HK-2 (cell line): ENCODE measurements around the gene ZNF827.
"Not testable (repeated sequence)": the region's sequence is repeated elsewhere in the genome, so short reads cannot be mapped to it uniquely, and the experiment has no call there.

Experiments used
- DNase-seq: peaks from one replicate; pipeline ENCODE4 v3.0.0-alpha.2; 2018; ENCODE audit not compliant: unreplicated experiment

Gene ZNF827

DNA sequence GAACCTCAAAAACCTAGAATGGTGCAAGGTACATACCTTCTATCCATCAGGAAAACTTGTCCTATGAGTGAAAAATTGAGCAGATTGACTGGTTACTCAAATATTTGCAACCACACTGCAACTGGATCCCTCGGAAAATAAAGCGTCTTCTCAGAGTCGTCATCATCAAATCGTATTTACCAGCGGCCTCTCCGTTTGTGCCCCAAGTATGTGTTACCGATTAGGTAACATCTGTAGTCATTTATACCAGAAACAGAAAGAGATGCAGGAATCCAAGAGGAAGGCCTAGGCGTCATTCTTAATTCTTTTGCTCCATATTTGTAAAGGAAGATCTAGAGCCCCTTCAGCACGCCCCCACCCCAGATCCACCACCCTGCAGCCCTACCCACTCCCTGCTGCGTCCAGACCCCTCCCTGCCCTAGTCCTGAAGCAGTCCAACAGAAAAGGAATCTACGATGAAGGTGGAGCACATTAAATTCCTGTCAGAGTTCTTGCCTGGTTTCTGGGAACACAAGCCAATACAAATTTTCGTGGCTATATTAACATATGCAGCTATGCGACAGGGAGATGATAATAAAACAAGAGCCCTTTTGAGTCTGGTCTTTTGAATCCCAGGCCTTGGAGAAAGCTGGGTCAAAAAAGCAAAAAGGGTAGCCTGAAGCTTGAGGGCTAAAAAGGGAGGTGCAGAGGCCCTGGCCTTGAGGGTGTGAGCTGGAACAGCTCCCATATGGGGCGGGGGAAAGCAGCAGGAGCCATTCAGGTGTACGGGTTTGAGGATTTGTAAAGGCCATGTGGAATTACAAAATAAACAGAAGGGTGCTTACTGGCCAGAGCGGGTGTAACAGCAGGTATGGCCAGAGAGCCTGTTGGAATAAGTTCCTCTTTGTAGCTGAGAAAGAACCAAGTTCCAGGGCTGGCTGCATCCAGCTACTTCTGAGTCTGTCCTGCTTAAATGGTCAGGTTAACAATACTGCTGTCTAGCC is 77.0 kb downstream of the ZNF827 start:
- no peak for DNase-seq

DNA sequence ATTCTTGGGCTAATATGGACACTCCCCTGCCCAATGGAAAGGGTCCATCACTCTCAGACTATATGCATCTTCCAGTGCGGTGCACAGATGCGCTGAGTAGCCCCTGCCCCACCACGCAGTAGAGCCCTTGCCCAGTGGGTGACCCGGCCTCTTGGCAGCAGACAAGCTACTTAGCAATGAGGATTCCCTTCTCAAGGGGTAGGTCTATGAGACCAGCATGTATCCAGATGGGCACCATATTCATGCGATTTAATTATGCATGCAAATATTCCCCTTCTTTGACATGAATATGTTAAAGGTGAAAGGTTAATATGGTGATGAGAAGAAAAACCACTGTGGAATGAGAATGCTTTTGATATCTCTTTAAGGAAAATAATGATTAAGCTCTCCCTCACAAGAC is 77.7 kb downstream of the ZNF827 start:
- no peak for DNase-seq

DNA sequence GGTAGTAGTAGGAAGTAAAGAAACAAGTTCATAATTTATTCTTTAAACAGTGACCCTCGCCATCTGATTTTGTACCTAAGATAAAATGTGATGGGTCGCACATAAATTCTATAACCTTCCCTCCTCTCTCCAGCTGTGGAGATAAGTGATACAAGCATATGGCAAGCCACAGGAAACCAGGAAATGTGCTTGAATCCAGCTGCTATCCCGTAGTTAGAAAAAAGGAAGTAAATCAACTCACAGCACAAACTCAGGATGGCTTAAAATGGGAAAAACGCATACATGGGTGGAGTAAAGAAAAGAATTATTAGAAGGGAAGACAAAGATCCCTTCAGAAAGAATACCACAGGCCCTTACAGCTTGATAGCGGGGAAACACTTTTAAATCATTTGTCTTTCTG is 78.2 kb downstream of the ZNF827 start:
- DNase-seq = no peak

DNA sequence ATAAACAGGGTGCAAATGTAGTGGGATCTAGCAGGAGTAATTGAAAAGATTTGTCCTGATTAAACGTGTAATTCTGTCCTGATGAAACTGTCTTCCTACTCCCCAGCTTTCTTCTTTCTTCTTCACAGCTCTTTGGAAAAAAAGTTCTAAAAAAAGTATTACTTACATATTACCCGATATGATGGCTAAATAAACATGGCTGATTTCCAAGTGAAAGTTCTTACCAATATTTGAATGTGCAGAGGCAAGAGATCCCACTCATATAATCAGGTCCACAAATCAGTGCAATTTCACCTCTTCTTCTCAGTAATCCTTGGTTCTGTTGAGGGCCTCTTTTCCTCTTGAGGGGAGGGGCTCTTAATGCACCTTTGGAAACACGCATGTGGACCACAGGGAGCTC is 78.7 kb downstream of the ZNF827 start:
- no peak for DNase-seq

DNA sequence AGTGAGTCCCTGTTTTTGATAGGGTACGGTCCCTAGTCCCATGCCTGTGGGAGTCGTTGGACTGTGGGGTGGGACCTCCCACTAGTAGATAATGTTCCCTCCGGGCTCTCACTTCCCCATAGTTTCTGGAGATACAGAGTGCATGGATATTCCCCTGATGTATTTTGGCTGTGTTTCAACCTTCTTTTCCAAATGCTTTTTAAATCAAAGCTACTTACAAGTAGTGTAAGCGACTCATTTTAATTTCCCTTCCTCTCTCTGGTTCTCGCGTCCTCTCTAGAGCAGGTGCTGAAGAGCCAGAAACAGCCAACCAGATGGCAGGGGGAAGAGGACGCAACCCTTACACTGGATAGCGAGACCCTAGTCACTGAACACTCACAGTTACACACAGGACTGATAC is 79.2 kb downstream of the ZNF827 start:
- no peak for DNase-seq

DNA sequence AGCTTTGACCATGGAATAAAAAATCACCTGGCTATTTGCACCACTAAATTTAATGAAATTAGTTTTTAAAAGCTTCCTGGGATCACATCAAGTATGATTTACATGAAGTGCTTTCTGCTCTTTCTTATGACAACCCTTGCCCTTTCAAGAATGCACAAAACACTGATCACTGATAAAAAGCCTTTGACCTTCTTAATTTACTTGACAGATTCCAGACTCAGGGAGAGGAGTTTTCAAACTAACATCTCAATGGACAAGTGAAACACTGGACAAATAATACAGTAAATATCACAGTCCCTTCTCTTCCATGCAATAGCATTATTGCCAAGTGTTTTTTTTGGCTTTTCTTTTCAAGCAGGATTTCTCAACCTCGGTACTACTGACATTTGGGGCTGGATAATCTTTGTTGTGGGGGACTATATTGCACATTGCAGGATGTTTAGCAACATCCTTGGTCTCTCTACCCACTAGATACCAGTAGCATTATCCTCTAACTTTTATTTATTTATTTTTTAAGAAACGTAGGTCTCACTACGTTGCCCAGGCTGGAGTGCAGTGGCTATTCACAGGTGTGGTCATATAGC is 86.3 kb downstream of the ZNF827 start:
- no peak for DNase-seq

DNA sequence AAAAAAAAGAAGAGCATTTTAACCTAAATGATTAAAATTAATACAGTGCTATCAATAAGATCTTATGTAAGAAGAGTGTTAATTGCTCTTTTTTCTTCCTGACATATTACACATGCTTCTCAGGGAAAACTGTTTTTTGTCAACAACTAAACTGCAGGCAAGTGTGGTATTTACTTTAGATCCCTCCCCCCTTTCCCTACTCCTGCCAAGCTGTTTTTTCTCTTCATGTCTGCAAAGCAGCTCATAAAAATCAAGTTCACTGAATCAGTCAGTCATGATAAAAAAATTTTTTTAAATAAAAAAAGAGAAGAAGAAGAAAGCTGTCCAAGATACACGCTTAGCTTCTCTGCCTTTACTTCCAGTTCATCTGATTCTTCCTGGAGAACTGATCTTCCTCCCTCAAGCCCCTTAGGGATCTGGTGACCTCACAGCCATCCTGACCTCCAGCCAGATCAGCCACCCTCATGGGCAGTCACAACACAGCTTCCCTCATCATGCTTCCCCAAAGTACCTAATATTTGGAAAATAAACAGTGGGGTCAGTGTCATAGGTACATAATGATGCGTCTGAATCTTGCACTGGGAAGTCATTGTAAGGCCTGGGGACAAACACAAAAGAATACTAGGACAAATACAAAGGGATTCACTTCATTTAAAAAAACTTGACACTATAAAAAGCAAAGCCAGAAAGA is 87.0 kb downstream of the ZNF827 start:
- no peak for DNase-seq

DNA sequence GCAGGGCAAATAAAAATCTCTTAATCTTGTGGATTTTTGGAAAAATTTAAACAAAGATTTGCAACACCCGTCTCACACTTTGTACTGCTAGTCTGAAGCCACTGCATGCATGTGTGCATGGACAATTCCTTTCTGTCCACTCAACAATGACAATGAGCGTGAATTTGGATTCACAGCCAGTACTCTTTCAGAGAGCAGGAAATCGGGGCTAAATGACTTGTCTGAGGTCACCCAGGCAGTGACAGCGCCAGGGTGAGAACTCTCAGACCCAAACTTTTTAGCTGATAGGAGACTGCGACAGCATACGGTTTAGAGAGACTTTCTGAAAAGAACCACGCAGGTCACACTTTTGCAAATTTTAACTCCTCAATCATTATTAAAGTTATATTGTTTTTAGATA is 90.9 kb downstream of the ZNF827 start:
- no peak for DNase-seq

DNA sequence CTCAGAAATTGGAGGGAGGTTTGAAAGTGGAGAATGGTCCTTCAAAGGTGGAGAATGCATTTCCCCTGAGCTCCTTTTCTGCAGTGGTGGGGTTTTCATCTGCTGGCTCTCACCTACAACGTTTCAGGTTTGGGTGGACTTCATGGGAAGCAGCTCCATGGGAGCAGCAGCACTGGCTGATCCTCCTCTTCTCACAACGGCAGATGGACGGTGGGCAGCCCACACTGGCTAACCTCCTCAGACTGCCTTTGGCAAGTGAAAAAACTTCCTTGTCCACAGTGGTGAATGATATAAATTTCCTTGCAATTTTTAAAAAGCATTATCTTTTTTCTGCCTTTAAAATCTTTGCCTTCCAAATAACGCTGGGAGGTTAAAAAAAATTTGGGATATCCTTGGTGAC is 93.5 kb downstream of the ZNF827 start:
- no peak for DNase-seq

DNA sequence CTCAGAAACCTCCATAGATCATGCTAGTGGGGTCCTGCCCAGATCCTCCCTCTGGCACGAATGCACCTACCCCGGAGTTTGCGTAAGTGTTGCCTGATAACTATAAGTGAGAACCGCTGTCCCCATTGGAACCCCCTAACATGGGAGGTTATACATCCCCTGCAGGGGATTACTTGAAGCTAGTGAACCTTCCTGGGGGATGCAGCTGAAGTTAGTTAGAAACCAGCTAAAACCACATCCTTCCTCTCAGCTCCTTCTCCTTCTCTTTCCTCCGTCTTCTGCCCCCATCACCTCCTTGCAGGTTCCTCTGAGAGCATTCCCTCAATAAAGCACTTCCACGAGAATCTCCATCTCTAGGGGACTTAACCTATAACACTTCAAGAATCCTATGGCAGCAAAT is 95.0 kb downstream of the ZNF827 start:
- DNase-seq = no peak

DNA sequence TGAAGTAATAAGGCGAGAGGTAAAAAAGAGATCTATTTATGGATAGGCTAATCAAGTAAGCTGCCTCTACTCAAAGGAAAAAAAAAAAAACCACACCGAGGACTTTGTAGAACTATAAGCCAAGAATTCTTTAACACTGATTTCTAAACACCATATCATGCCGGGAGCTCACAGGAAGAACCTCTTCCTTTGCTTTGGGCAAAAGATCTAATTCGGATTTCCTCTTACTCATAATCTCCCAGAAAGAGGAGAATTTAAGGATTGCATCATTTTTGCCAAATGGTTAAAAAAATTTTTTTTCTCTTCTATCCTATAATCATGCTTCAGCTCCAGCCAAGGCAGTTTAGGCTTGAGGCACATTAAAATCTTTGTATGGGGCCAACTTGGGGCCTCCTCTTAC is 95.5 kb downstream of the ZNF827 start:
- no peak for DNase-seq

DNA sequence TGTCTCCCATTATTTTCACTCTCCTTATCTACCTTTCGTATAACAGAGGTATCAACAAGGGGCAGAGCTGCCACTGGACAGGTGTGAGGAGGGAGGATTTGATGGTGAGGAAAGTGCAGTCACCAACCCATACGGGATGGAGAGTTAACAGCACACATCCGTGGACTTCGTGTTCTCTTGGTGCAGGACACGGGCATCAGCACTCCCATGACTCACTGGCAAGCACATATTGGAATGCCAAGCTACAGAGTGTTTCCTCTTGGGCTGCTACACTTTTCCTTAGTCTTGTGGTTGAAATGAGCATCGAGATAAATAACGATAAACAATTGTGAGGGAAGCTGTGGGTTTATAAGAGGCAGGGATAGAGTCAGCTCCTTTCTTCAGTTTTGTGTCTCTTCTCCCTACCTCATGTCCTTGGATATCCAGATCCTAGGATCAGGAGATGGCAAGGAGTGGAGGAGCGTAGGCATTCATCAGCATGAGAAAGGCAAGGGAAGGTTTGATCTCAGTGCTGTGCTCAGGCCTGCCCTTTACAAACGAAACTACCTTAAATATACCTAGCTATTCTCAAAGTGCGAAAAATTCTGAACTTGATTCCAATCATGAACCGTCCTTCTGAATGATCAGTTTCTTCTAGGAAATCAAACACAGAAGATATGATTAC is 96.3 kb downstream of the ZNF827 start:
- DNase-seq = no peak

DNA sequence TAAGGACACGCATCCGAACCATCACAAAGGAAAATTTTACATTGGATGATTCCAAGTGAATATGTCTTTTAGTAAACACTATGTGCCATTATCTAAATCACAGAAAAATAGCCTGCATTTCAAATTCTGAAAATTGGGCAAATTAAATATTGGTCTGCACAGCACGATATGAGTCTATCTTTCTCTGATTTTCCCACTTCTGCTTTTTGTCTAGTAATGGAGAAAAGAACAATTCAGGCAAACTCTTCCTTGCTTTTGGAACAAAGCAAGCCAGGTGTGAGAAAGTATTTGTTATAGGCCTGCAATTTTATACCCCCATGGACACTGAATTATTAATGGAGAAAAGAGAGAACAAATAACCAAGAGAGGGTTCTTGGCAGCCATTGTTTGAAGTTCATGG is 97.8 kb downstream of the ZNF827 start:
- no peak for DNase-seq

DNA sequence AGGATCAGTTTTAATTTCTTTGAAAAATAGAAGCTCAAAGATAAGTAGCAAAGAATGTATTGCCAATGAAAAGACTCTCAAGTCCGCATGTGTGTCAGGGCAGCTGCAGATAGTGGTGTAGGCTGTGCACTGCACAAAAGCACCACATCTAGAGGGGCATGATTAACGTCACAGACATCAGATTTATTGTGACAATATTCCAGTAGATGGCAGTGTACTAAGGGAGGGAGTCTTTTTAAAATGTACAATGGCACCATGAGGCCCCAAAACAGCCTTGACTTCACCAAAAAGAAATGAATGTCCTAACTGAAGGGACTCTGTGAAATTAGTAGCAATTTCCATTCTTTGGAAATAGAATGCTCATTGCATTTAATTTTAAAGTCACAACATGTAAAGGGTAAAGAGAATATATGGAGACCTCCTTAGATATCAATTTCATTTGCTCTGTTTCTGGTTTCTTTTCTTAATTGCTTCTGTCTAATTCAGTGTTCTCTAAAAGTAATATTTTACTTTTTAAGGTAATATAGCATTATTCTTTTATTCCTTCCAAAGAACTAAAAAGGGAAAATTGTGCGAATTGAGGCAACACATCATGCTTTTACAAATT is 98.4 kb downstream of the ZNF827 start:
- no peak for DNase-seq

DNA sequence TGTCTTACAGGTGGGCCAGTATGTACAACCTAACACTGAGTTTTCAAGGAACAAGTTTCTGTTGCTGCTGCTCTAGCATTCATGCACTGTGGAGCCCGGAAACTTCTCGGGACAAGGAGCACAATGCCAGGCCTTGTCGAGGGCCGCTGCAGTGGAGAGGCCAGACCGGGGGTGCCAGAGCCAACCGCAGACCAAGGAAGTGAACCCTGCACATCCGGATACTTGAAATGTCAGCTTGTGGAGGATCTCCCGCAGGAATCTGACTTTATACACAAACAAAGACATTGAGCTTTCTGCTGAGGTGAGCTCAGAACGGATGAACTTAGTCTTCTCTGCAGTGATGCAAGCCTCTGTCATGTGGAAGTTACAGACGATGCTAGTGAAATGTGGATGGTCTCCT is 99.5 kb downstream of the ZNF827 start:
- DNase-seq = no peak

DNA sequence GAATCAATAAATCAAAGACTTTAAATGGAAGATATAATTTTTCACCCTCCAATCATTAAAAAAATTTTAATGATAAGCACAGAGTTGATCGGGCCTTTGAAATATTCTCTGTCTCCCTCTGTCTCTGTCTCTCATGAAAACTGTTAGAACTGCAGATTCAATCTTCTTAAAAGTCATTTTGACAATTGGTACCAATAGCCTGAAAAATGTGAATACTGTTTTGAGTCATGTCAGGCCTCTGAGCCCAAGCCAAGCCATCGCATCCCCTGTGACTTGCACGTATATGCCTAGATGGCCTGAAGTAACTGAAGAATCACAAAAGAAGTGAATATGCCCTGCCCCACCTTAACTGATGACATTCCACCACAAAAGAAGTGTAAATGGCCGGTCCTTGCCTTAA is 106.2 kb downstream of the ZNF827 start:
- DNase-seq = not testable (repeated sequence)

DNA sequence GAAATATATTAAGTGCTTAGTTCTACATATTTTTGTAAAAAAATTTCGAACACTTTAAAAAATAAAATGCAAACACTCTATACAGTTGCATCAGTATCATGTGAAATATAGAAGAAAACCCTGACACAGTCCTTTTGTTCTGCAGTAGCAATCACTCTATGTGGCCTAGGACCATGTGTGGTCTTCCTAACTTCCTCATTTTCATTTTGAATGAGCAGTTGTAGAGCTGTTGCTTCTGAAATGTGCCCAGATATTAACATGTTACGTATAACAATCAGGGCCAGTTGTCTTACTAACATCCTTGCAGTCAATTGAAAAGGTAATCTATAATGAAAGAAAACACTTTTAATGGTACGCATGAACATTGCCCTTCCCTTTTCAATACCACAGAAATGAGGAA is 107.9 kb downstream of the ZNF827 start:
- no peak for DNase-seq

DNA sequence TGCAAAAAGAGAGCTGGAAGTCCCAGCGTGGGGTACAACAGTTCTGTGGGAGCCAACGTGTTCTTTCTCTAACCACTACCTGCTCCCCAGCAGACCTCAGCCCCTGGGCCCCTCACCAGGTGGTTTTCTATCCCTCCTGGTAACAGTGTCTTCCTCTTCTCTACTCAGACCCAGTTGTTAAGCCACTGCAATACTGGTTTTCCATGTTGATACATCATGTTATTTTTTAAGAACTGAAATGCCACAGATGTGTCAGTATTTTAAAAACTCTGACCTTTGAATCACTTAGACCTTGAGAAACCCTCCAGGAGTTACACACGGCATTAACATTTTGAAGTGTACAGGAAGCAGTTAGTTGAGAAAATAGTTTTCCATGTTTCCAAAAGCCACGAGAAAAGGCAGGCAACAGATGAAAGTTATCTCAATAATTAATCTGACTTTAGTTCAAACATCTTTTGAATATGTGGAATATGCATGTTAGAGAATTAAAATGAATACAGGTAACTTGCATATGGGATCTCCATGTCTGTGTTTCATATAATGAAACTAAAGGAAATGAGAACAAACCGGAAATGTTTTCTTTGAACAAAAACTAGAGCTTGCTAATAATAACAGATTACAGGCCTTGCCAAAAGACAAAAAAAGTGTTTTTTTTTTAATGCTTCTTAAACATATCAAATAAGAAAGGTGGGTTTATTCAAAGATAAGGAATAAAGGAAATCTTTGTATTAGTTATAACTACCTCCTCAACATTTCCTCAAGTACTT is 108.8 kb downstream of the ZNF827 start:
- no peak for DNase-seq

DNA sequence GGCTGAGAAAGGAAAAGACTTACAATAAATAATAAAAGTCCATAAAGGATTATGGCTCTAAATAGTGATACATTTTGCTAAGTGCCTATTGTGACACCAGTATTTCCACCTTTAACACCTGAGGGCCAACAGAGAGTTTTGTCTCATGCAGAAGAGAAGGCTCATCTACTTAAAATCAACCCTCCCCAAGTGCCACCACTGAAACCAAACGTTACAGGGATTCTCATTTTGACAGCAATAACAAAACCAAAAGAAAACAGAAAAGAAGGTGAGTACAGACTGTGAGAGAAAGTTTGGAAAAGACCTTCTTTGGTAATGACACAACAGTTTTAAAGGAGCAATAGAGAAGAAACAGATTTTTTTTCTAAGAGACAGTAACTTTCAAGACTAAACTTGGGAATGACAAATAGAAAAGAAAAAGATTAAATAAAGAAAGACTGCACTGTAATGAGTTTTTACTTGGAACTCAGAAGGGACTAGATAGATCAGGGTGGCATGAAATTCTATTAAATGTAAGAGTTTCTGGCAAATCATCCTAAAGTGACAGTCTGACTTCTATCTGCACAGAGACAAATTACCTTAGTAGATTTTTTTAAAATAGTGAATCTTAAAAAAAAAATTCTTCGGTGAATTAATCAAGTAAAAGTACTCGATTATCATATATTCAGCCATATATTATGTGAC is 109.7 kb downstream of the ZNF827 start:
- DNase-seq = no peak

DNA sequence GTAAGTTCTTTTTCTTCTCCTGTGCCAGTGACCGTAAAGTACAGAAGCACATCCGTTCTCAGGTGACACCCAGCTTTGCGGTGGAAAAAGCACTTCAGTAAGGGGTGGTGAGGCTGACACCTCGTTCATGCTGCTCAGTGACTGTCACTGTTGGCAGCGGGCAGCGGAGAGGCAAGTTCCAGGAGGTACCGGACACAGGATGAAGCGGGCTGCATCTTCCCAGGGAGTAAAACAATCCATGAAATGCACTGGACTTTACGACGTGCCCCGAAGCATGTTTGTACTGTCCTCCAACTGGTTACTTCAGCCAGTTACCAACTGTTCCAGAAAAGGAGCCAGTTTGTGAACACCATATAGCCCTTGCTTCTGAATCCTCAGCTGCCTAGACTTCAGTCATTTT is 110.7 kb downstream of the ZNF827 start:
- no peak for DNase-seq

DNA sequence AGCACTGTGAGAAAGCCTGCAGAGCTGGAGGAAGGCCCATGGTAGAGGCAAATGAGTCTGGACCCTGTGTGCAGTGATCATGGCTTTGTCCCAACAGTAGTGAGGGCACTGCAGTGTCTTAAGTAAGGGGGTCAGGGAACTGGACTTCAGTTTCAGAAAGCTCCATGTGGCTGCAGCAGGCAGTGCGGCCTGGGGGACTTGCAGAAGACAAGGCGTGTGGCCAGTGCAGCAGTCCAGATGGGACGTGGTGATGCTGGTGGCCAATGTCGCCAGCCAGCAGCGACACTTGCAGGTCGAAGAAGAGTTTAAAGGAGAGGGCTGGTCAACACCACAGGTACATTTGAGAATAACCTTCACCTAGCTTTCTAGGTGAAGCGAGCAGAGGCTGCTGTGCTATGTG is 113.4 kb downstream of the ZNF827 start:
- DNase-seq = no peak
